ENCODE measurements around the gene DNAJC16.
"Not testable (repeated sequence)": the region's sequence is repeated elsewhere in the genome, so short reads cannot be mapped to it uniquely, and the experiment has no call there.

Gene DNAJC16

DNA sequence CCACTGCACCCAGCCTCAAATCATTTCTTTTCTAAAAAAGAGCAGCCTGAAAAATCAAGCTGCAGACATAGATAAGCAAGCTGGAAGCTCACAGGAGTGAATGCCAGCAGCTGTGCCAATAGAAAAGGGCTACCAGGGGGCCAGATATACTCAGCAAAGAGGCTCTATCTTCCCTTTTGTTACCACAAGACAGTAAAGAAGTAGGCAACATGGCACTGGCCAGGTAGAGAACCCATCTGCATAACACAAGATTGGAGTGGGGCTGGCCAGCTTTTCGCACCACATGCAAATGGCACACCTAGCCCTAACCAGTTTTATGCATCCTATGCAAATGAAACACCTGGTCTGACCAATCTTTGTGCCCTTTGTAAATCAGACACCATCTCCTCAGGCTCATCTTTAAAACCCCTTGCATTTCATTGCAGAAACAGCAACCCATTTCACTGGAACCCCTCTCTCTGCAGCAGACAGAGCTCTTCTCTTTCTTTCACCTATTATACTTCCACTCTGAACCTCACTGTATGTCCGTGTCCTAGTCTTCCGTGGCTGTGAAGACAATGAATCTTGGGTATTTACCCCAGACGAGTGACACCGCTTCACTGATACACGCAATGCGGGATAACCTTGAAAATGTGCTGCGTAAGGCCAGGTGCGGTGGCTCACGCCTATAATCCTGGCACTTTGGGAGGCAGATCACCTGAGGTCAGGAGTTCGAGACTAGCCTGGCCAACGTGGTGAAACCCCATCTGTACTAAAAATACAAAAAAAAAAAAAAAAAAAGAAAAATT, 17.8 kb upstream of the DNAJC16 start:
- DNase-seq: peak; percentile 92

DNA sequence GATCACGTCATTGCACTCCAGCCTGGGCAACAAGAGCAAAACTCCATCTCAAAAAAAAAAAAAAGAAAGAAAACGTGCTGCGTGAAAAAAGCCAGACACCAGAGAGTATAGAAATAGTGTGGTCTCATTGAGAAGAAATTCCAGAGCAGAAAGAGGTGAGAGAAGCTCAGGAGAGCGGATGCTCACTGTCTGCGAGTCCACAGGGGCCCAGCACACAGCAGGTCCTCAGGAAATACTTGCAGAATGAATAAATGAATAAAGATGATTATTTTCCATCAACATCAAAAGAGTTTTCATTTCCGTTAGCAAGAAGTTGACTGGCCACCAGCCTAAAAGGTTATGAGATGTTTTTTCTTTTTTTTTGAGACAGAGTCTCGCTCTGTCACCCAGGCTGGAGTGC, 17.1 kb upstream of the DNAJC16 start:
- no peak for DNase-seq

GRCh38 chr1:15510611-15511405, 15.8 kb upstream of the DNAJC16 start:
- DNase-seq: no peak

GRCh38 chr1:15513192-15513591, 13.5 kb upstream of the DNAJC16 start:
- DNase-seq: no peak

- no peak for DNase-seq
Observed at GRCh38 chr1:15513919-15514318, 12.7 kb upstream of the DNAJC16 start.

GRCh38 chr1:15514557-15514956, 12.1 kb upstream of the DNAJC16 start:
- DNase-seq: not testable (repeated sequence)

- DNase-seq: peak; percentile 52
Observed at GRCh38 chr1:15515022-15515663, 11.5 kb upstream of the DNAJC16 start.

DNA sequence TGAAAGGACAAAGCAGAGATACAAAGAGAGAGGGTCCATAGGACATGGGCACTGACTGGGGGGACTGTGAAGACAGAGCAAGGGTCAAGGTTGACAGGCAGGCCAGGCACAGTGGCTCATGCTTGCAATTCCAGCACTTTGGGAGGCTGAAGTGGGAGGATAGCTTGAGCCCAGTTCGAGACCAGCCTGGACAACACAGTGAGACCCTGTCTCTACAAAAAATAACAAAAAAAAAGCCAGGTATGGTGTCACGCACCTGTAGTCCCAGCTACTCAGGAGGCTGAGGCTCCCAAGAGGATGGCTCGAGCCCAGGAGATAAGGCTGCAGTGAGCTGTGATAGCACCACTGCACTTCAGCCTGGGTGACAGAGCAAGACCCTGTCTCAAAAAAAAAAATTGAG, 7.0 kb upstream of the DNAJC16 start:
- no peak for DNase-seq

- not testable (repeated sequence) for DNase-seq
Observed at GRCh38 chr1:15521206-15521906, 5.3 kb upstream of the DNAJC16 start.

DNA sequence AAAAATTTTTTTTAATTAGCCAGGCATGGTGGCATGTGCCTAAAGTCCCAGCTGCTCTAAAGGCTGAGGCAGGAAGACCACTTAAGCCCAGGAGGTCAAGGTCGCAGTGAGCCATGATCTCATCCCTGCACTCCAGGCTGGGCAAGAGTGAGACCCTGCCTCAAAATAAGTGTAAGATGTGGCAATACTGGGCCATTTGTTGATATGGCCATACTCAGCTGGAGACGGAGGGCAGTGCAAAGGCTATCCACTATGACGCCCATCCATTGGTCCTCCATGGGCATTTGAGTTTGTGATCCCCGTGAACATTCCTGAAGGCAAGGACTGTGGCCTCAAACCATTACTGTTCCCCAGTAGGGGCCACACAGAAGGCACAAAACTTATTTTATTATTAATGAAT, 4.1 kb upstream of the DNAJC16 start:
- no peak for DNase-seq

DNA sequence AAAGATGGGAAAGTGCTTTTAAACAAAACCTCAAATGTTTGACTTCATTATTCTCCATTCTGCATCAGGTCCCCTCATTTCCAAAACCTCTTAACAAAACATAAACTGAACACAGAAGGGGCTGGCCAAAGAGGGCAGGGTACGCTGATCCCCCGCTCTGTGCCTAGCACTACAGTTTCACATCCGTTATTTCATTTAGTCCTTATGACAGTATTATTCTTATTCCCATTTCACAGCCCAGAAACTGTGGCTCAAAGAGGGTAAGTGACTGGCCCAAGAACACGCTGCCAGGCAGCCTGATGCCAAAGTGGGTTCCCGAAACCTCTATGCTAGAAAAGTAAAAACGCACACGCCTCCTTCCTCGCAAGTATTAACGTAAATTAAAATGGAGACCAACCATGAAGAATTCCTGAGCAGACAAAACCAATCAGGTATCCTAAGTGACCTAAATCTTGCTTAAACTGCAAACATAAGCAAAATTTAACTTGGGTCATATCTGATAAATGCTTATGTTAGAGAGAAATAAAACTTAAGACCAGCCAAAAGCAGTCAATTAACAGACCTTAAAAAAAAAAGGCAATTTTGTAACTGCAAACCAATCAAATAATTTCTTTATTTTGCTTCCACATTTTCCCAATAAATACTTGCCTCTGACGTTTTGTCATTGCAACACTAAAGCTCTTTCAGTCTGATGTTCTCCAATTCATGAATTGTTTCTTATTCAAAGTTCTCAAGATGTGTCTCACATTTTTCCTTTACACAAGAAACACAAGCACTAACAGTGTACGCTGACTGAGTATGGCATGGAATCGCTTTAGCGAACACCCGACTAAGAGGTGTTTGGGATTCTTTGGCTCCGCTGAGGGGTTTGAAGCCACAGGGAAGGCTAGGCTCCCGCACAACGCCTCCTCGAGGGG, 3.3 kb upstream of the DNAJC16 start:
- DNase-seq: no peak

- no peak for DNase-seq
Observed at GRCh38 chr1:15524021-15524282, 2.7 kb upstream of the DNAJC16 start, which contains the start of gene CASP9. Gene CASP9 (minus strand): TSS chr1:15524215. CDS start chr1:15524200, 15 bp downstream.

GRCh38 chr1:15524283-15525049, 2.2 kb upstream of the DNAJC16 start:
- peak; percentile 99 for DNase-seq

DNA sequence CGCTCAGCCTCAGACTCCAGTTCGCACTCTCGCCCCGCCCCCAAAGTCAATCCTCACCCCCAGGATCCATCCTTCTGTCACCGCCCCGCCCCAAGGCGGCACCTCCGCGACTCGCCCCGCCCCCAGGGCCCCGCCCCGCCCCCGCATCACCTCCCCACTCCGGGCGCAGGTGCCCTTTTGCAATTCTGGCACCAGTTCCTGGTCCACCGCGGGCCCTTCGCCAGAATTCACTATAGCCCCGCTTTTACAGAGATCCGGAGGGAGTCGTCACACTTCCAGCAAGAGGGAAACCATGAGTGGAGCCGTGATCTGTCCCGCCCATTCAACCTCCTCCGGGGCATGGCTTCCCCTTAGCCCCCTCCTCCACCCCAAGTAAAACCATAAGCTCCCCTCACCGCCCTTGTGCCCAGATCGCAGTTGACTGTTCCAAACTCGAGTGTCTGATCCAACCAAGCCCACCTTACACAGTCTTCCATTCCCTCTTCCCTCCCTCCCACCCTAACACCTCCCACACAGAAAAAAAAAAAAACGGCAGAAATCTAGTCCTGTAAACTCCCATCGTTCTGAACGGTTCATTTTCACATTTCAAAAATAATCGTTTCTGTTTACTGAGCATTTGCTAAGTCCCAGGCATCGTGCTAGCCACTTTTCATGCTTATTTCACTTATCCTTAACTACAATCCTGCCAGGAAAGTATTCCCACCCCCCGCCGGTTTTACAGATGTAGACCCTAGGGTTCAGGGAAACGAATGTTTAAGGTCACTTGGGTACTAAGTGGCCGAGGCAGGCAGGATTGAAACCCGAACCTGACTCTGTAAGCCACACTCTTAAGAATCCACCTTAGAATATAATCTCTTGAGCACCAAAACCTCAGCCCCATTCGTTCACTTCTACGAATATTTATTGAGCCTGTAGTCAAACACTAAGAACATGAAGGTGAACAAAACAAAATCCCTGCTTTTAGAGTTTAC, 1.3 kb upstream of the DNAJC16 start:
- DNase-seq: peak; percentile 11

- DNase-seq: no peak
Observed at GRCh38 chr1:15526021-15526489, 593 bp upstream of the DNAJC16 start.

DNA sequence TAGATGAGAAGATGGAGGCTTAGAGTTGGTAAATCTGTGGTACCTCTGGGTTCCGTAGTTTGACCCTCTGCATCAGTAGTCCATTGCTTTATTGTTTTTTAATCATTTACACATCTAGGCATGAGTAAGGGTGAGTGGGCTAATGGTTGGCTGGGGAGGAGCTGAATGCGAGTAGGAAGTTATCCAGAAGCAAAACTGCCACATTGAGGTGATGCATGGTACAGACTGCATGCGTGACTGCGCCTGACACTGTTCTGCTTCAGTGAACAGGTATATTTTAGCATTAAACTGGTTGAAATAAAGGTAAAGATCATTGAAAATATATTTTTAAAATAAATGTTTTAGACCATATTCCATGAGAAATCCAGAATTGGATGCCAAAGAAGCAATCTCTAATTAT, 4.4 kb downstream of the DNAJC16 start:
- DNase-seq: no peak

DNA sequence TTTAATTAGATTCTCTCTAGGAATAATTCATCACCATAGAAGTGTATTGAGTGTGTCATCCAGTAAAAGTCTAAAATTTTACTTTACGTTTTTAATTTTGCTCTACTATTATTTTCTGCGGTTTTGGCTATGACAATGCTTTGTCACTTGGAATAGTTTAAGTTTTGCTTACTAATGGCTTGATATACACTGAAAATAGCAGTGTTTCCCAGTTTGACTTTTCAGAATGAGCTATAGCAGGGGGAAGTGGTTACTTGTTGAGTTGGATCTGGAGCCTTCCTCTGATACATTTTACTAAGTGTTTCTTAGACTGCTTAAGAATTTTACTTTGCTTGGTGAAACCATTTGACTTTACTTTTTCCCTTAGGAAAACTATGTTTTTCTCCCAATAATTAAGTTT, 5.0 kb downstream of the DNAJC16 start:
- DNase-seq: peak; percentile 28

- no peak for DNase-seq
Observed at GRCh38 chr1:15538771-15539170, 12.1 kb downstream of the DNAJC16 start.

- no peak for DNase-seq
Observed at GRCh38 chr1:15540186-15540585, 13.5 kb downstream of the DNAJC16 start.

DNA sequence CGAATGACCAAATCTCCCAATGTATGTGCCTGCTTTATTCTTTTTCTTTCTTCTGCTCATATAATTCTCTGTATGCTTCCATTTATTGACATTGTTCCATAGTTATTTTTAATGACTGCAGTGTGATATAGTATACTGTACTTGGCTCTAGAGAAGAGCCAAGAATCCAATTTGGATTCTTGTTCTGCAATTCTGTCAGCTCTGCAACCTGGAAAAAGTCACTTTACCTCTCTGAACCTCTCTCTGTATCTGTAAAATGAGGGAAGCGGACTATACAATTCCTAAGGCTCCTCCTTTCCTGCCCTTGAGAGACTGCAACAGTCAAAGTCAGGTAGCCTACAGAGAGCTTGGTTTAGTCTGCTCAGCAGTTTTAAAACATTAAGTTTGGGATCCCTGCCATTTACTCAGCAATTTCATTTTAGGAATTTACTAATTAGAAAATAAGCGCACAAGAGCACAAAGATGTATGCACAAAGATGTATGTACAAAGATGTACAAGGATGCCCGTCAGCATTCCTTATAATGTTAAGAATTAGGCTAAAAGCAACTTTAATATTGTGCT, 14.7 kb downstream of the DNAJC16 start:
- DNase-seq: no peak

Data from hematopoietic multipotent progenitor cell treated with erythropoietin and hydrocortisone succinate and interleukin-3 and kit ligand, for 4 days (in vitro differentiated cells).